ENCODE results near the gene NSL1.

The NSL1 gene

GRCh38 chr1:212743901-212744475 lies 47.6 kb downstream of the NSL1 start:
- in situ Hi-C loops (cut with HindIII; ENCODE audit: low sequenced_read_pairs), result no loop called here
- DNase-seq (ENCODE audit: low read depth), result no peak
- no peak overlapping the region for H3K4me3 ChIP-seq (ENCODE audit: low read depth, low read length)
- no peak for TF ChIP-seq CTCF (IDR thresholded peaks at IDR 0.05; ENCODE audit: low read depth, low read length, missing control alignments)

- H3K4me3 ChIP-seq (ENCODE audit: low read depth, low read length), result no peak overlapping the region
- no peak for TF ChIP-seq CTCF (IDR thresholded peaks at IDR 0.05; ENCODE audit: low read depth, low read length, missing control alignments)
- in situ Hi-C loops (cut with HindIII; ENCODE audit: low sequenced_read_pairs), result no loop called here
- peak; percentile 53 for DNase-seq (ENCODE audit: low read depth)
These were observed 53.2 kb downstream of the NSL1 start for GRCh38 chr1:212738330-212738729.

- DNase-seq (ENCODE audit: low read depth), result no peak
- in situ Hi-C loops (cut with HindIII; ENCODE audit: low sequenced_read_pairs), result no loop called here
- no peak overlapping the region for H3K4me3 ChIP-seq (ENCODE audit: low read depth, low read length)
- no peak for TF ChIP-seq CTCF (IDR thresholded peaks at IDR 0.05; ENCODE audit: low read depth, low read length, missing control alignments)
These were observed 54.0 kb downstream of the NSL1 start for GRCh38 chr1:212737559-212737958.

- TF ChIP-seq CTCF (IDR thresholded peaks at IDR 0.05; ENCODE audit: low read depth, low read length, missing control alignments), result no peak
- in situ Hi-C loops (cut with HindIII; ENCODE audit: low sequenced_read_pairs), result no loop called here
These were observed 58.5 kb downstream of the NSL1 start for GRCh38 chr1:212733109-212733508.

GRCh38 chr1:212731630-212732029 lies 59.9 kb downstream of the NSL1 start:
- no peak for TF ChIP-seq CTCF (IDR thresholded peaks at IDR 0.05; ENCODE audit: low read depth, low read length, missing control alignments)
- in situ Hi-C loops (cut with HindIII; ENCODE audit: low sequenced_read_pairs), result no loop called here
- no peak for DNase-seq (ENCODE audit: low read depth)
- H3K4me3 ChIP-seq (ENCODE audit: low read depth, low read length), result no peak overlapping the region

More at GRCh38 chr1:212733109-212733508, 58.5 kb downstream of the NSL1 start:
- no peak overlapping the region for H3K4me3 ChIP-seq (ENCODE audit: low read depth, low read length)
- DNase-seq (ENCODE audit: low read depth), result no peak

GRCh38 chr1:212728606-212729005 lies 63.0 kb downstream of the NSL1 start:
- TF ChIP-seq CTCF (IDR thresholded peaks at IDR 0.05; ENCODE audit: low read depth, low read length, missing control alignments), result no peak
- in situ Hi-C loops (cut with HindIII; ENCODE audit: low sequenced_read_pairs), result no loop called here
- DNase-seq (ENCODE audit: low read depth), result no peak

More at GRCh38 chr1:212728606-212729005, 63.0 kb downstream of the NSL1 start:
- no peak overlapping the region for H3K4me3 ChIP-seq (ENCODE audit: low read depth, low read length)

Data from astrocyte of the cerebellum (primary cell).